HG03432 (cell line): ENCODE results near the gene HYAL3.
"Not testable (repeated sequence)": the region's sequence is repeated elsewhere in the genome, so short reads cannot be mapped to it uniquely, and the experiment has no call there.

ENCODE experiments used
- ATAC-seq: cut with Tn5 transposase; IDR thresholded peaks from one replicate; pipeline ENCODE4 v1.9.1; 2021; ENCODE audit warnings: mild to moderate bottlenecking, moderate library complexity; ENCODE audit not compliant: unreplicated experiment

Gene HYAL3

DNA sequence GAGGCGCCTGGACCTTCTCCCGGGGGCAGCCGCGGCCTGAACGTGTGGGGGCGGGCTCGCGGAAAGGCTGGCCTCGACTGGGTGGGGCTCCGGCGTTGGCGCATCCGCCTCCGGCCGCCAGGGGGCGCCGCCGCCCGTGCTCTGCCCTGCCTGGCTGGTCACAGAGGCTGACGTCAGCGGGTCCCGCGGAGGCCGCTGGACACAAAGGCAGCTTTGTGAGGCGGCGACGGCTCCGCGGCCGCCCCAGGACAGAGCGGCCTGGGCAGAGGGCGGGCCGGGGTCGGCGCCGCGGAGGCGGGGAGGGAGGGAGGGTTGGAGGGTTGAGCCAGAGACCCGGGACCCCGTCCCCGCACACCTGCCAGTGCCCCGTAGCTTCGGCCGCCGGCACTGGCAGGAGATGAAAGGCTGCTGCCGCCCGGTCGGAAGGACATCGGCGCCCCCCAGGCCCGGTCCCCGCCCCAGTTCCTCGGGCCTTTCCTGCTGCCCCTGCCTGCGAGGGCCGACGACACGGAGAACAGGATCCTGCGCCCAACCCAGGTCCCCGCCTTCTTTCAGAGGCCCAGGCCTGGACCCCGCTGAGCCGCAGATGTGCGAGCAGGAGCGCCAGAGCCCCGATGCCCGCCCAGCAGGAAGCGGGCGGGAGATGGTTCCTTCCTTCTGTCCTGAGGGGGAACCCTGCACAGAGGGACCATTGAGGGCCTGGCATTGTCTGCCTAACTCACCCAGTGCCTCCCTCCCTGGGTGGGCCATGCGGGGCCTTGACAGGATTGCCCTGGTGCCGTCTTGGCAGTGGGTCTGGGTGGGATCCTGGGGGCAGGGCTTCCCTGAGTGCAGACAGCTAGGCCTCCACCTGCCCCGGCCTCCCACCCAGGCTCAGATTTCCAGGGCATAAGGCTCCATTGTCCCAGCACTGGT, 38.9 kb downstream of the HYAL3 start:
- ATAC-seq, result peak; percentile 90

- ATAC-seq, result peak; percentile 9
These were observed 39.7 kb downstream of the HYAL3 start for GRCh38 chr3:50259432-50260026.

GRCh38 chr3:50258979-50259378, 40.2 kb downstream of the HYAL3 start:
- ATAC-seq, result no peak

DNA sequence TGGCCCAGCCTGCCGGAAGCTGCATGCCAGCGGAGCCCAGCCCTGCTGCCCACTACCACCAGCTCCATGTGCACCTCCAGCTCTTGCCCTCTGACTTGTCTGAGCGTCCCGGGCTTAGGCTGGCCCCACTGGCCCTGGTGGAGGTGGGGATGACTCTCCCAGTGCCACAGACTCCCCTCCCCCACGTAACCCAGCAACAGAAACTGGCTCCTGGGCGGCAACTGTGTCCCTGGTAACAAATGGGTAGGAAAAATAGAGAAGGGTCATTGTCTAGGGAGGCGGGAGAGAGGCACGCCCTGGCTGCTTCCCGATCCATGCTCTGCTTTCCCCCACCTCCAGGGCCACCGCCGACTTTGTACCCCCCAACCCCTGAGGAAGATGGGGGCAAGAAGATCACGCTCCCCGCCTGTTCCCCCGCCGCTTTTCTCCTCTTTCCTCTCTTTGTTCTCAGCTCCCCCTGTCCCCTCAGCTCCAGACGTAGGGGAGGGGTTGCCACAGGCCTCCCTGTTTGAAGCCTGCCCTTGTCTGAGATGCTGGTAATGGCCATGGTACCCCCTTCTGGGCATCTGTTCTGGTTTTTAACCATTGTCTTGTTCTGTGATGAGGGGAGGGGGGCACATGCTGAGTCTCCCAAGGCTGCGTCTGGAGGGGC, 41.0 kb downstream of the HYAL3 start:
- ATAC-seq, result no peak

GRCh38 chr3:50256978-50257890, 42.0 kb downstream of the HYAL3 start:
- no peak for ATAC-seq

DNA sequence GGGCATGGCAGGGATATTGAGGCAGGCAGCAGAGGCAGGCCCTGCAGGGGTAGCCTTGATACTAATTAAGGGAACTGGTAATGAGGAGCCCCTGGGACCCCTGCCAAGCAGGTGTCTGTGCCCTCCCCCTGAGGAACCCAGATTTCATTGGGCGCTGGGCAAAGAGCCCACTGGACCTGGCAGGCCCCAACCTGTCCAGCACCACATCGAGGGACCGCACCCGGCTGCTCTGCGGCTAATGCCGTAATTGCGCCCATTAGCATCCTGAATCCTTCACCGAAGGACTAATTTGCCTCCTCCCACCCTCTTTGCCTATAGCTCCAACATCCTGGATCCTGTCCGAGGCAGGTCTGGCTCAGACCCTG, 44.0 kb downstream of the HYAL3 start:
- ATAC-seq, result no peak

DNA sequence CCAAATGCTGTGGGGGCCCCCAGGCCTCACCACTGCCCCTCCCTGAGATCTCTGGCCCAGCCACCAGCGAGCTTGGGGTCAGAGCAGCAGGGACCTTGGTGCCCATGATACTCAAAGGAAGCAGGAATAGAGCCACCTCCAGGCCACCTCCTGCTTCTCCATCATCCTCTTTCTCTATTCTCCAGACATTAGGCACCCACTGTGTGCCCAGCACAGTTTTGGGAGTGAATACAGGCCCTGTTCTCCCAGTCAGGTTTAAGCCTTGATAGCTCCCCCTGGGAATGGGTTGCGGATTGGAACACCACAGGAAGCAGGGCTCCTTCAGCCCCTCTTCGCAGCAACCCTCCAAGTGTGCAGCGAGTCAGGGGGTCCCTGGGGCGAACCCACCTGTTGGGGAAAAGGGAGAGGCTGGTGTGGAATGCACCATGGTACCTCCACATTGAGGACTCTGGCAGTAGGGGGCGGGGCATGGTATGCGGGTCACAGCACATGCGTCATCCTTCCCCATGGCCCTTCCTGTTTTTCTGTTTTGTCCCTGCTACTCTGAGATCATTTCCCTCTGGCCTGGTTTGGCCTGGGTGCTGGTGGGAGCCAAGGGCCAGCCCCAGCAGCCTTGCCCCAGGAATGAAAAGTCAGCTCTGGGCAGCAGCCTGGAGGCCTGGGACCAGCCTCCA, 44.5 kb downstream of the HYAL3 start:
- ATAC-seq, result no peak

DNA sequence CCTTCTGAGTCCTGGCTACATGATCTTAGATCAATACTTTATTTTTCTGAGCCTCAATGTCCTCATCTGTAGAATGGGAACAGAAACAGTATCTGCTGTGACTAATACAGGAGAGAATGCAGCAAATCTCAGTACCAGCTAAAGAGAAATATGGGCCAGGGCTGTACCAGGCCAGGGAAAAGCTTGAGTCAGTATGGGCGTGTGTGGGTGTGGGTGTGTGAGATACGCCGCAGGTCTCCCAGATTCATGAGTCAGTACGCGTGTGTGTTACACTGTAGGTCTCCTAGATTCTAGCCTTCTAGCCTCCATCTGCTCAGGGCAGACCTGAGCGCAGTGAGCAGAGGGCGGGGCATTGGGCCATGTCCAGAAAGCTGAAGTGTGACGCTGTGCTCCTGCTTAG, 48.0 kb downstream of the HYAL3 start:
- ATAC-seq, result no peak

DNA sequence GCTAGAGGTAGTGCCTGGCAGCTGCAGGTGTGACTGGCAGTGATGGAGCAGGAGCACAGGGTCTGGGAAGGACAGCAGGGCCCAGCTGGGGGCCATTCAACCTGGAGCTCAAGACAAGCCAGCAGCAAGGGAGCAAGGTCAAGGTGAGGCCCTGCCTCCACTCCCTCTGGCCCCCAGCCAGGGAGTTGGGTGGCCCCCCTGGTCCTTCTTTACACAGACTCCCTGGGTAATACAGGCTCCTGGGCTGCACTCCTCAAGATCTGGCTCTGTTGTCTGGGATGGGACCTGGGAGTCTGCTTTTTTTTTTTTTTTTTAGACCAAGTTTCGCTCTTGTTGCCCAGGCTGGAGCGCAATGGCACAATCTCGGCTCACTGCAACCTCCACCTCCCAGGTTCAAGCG, 48.7 kb downstream of the HYAL3 start:
- no peak for ATAC-seq

DNA sequence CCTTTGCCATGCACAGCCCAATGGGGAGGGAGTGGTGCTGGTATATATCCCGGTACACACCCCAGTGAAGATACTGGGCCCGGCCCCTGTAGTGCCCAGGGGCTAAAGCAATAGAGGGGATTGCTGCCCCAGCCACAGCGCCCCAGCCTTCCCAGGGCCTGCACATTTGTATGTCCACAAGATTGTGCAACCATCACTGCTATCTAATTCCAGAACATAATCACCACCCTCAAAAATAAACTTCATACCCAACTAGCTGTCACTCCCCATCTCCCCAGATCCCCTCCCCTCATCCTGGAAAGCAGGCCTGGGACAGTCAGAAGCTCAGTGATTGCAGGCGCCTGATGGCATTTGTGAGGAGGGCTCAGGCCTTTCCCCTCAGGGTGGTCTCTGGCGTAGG, 49.7 kb downstream of the HYAL3 start:
- ATAC-seq, result no peak

GRCh38 chr3:50248387-50248786, 50.8 kb downstream of the HYAL3 start:
- no peak for ATAC-seq

DNA sequence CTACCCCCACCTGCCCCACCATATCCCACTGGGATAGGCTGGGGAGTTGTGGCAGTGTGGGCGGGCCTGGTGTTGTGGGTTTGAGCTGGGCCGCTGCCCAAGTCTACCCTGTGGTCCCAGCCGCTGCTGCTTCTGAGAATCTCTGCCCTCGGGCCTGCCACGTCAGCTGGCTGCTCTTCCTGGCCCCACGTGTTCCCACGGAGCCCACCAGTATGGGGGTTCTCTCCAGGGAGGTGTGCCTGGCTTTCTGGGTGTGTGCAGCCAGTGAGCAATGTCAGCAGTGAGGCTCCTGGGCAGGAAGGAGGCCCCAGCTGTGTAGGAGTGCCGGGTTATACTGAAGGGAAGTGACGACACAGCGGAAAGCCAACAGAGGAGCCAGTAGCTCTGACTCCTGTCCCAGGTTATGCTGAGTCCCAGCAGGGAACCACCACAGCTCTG, 52.7 kb downstream of the HYAL3 start:
- ATAC-seq, result peak; percentile 49

DNA sequence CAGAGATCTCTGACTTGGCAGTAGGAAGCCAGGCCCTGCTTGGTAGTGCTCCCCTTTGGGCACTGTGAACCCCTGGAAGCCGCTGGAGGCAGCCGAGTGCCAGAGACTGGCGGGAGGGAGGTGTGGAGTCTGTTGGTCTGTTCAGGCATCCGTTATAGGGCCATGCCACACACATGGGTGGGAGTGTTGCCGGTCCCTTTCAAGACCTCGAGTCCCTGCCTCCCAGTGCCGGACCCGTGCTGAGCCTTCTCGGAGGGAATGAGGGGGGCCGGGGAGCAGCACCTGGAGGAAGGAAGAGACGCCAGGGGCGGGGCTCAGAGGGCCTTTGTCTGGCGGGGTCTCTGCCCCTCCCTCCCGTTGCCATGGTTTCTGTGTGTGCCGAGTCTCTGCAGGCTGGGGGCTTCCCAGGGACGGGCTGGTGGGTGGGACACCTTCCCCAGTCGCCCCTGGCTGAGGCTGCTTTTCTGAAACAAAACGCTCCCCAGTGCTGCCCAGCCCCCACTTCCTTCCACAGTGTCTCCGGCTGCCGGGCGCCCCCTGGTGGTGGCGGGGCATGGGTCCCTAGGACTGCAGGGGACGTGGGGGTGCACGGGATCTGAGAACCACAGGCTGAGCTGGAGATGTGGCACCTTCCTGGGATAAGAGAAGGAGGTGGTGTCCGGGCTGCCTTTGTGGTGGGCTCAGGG, 53.2 kb downstream of the HYAL3 start:
- ATAC-seq, result peak; percentile 71

GRCh38 chr3:50245251-50245745, 53.9 kb downstream of the HYAL3 start:
- ATAC-seq, result no peak

DNA sequence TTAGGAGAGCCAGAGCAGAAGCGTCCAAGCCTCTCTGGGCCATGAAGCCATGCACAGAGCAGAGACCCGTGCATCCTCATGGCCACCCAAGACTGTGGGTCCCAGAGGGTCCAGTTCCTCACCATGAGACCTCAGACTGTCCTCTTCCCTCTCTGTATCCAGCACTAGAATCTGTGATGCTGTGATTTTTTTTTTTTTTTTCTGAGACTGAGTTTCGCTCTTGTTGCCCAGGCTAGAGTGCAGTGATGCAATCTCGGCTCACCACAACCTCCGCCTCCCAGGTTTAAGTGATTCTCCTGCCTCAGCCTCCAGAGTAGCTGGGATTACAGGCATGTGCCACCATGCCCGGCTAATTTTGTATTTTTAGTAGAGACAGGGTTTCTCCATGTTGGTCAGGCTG, 54.4 kb downstream of the HYAL3 start:
- not testable (repeated sequence) for ATAC-seq

GRCh38 chr3:50243543-50243895, 55.7 kb downstream of the HYAL3 start:
- no peak for ATAC-seq

DNA sequence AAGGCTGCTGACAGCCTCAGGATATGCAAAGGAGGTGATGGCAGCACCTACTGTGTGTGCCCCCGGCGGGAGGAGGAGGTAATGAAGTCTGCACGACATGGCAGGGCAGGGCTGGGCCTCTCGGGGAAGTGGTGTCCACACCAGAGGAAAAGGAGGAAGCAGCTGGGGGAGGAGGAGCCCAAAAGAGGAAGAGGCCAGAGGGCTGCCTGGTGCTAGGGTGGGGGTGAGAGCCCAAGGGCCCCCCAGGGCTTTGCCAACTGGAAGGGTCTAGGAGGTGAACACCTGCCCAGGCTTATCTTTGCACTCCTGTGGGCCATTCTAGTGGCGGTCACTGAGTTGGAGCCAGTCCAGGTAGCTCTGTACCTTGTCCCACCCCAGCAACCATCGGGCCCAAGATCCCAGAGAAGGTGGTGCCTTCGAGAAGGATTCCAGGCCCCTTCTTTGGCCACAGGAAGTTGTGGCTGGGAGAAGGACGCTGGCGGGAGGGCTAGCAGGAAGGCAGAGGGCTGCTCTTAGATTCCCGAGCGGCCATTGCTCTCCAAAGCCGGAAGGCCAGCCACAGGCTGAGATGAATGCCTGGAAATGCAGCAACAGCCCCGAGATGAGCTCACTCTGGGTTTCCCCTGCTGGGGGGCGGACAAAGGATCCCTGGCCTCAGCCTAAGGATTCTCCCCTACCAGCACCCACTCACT, 56.2 kb downstream of the HYAL3 start:
- no peak for ATAC-seq
